ENCODE data around the gene HMGCL.
"Not testable (repeated sequence)": the region's sequence is repeated elsewhere in the genome, so short reads cannot be mapped to it uniquely, and the experiment has no call there.

DNA sequence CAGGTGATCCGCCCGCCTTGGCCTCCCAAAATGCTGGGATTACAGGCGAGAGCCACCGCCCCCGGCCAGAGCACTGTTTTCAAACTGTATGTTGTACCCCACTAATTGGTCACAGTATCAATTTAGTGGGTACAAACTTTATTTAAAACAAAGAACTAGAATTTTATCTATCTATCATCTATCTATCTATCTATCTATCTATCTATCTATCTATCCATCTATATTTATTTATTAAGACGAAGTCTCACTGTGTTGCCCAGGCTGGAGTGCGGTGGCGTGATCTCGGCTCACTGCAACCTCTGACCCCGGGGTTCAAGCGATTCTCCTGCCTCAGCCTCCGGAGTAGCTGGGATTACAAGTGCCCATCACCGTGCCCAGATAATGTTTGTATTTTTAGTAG lies 1.4 kb upstream of the HMGCL start:
- TF ChIP-seq EZH2 (IDR thresholded peaks at IDR 0.05; ENCODE audit: low read length) = not testable (repeated sequence)
- TF ChIP-seq, protein P1, sequence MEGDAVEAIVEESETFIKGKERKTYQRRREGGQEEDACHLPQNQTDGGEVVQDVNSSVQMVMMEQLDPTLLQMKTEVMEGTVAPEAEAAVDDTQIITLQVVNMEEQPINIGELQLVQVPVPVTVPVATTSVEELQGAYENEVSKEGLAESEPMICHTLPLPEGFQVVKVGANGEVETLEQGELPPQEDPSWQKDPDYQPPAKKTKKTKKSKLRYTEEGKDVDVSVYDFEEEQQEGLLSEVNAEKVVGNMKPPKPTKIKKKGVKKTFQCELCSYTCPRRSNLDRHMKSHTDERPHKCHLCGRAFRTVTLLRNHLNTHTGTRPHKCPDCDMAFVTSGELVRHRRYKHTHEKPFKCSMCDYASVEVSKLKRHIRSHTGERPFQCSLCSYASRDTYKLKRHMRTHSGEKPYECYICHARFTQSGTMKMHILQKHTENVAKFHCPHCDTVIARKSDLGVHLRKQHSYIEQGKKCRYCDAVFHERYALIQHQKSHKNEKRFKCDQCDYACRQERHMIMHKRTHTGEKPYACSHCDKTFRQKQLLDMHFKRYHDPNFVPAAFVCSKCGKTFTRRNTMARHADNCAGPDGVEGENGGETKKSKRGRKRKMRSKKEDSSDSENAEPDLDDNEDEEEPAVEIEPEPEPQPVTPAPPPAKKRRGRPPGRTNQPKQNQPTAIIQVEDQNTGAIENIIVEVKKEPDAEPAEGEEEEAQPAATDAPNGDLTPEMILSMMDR (optimal IDR thresholded peaks at IDR 0.05 in 1 of 3, IDR thresholded peaks at IDR 0.05 in 1 of 3, conservative IDR thresholded peaks at IDR 0.05 in 1 of 3; ENCODE audit: extremely low read depth in 1 of 3, insufficient read depth in 2 of 3, low read length in 3 of 3) = not testable (repeated sequence)

Data from keratinocyte (primary cell).